ENCODE results near the gene RFPL2.
"Not testable (repeated sequence)": the region's sequence is repeated elsewhere in the genome, so short reads cannot be mapped to it uniquely, and the experiment has no call there.

RFPL2 gene

GRCh38 chr22:32205974-32206773, 1.3 kb upstream of the RFPL2 start:
- DNase-seq, result no peak

GRCh38 chr22:32204040-32204855, 625 bp downstream of the RFPL2 start:
- no peak for DNase-seq

DNA sequence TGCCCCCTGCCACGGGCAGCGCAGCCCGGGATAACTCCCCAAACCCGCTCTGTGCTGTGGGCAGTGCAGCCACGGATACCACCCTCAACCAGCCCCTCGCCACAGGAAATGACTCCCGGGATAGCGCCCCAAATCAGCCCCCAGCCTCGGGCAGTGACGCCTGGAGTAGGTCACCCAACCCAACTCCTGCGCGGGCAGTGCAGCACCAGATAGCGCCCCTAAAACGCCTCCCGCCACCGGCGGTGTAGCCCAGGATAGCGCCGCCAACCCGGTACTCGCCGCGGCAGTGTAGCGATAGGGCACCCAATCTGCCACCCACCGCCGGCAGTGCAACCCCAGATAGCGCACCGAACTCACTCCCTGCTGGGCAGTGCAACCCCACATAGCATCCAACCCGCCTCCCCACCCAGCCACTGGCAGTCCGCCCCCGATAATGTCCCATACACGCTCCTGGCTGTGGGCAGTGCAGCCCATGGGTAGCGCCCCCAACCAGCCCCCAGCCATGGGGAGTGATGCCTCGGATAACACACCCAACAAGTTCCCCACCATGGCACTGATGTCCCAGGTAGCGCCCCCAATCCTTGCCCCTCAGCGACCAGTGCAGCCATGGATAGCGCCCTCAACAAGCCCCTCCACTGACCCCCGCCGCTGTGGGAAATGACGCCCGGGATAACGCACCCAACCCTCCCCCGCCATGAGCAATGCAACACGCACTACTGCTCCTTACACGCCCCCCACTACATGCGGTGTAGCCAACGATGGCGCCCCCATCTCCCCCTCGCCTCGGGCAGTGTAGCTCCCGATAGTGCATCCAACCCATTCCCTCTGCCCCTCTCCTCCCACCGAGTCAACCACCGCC, 1.5 kb downstream of the RFPL2 start:
- DNase-seq, result no peak

DNA sequence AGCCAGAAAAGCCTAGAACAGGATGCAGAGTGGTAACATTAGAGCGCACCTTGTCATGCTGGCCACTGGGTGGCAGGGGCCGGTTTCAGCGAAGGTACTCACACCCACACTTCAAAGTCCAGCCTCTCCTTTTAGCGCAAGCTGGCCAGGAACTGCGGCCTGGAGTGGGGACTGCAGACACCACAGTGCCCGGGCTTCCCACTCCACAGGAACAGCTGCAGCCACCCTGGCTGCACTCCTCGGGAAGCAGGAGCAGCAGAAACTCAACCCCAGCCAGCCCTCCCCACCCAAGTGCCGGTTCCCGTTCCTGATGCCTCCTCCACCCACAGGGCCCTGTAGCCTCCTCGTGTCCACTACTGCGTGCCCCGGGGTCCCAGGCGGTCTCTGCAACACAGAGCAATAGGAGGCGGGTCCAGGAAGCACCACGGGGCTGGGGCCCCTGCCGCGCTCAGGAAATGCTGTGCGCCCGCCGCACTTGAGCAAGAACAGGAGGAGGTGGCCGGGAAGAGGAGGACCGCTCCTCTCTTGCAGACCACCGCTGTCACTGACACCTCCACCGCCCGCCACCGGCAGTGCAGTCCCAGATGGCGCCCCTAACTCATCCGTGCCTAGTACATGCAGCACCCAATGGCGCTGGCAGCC, 2.2 kb downstream of the RFPL2 start:
- no peak for DNase-seq

- no peak for DNase-seq
Observed at GRCh38 chr22:32202161-32202538, 2.7 kb downstream of the RFPL2 start.

DNA sequence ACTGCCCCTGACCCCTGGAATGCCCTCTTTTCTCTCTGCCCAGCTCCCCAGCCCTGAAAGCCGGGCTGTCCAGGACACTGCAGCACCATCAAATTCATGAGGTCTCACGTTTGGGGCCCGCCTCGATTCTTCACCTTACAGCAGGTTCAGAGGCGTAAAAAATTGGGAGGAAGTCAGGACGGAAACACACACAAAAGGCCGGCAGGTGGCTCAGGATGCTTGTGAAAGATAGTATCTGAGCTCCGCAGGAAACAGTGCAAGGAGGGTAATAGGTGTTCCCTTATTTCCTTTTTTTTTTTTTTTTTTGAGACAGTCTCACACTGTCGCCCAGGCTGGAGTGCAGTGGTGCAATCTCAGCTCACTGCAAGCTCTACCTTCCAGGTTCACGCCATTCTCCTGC, 4.1 kb downstream of the RFPL2 start:
- DNase-seq, result no peak

GRCh38 chr22:32199961-32200360, 4.9 kb downstream of the RFPL2 start:
- no peak for DNase-seq

- DNase-seq, result no peak
Observed at GRCh38 chr22:32199341-32199740, 5.5 kb downstream of the RFPL2 start.

GRCh38 chr22:32197553-32198226, 7.2 kb downstream of the RFPL2 start:
- DNase-seq, result not testable (repeated sequence)

- DNase-seq, result not testable (repeated sequence)
Observed at GRCh38 chr22:32195900-32196299, 9.0 kb downstream of the RFPL2 start.

DNA sequence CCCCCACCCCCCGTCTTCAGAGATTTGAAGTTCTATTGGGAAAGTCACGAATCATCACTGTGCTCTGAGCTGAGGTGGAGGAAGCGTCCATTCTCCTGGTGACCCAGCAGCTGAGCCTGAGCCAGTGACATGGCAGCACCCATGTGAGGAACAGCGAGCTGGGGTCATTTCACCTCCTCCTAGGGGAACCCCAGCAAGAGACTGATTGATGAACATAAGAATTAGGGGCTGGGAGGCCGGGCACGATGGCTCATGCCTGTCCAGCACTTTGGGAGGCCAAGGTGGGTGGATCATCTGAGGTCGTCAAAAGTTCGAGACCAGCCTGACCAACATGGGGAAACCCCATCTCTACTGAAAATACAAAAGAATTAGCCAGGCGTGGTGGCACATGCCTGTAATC, 11.5 kb downstream of the RFPL2 start:
- not testable (repeated sequence) for DNase-seq

DNA sequence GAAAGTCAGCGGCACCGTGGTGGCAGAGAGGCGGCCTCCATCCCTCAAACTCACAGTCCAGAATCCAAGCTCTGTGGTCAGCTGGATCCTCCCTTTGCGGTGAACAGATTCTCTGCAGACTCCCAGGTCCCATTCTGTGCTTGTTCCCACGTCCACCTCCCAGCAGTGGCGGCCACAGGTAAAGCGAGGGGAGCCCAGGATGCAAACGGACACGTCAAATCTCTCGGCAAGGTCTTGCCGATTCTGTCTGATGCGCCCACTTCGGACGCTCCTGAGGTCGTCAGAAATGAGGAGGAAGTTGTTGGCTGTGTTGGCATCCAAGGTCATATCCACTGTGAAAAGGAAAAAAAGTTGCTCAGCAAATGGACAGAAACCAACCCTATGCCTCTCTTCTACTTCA, 13.9 kb downstream of the RFPL2 start:
- not testable (repeated sequence) for DNase-seq

DNA sequence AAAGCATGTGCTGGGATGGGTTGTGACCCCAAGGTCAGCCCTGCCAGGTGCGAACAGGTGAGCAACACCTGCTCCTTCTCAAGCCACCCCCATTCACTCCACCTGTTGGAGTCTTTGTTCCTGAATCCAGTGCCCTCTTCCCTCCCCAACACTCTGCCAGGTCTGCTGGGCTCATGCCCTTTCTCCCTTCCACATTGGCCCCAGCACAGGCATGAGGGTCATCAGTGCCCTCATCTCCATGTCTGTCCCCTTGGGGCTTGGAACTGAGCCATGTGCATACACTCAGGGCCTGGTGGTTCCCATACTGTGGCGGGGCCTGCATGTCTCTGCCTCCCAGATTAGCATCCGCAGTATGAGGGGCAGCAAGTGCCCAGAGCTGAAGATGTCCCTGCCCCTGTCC, 19.1 kb downstream of the RFPL2 start:
- no peak for DNase-seq

GRCh38 chr22:32183625-32184024, 21.2 kb downstream of the RFPL2 start:
- DNase-seq, result no peak

DNA sequence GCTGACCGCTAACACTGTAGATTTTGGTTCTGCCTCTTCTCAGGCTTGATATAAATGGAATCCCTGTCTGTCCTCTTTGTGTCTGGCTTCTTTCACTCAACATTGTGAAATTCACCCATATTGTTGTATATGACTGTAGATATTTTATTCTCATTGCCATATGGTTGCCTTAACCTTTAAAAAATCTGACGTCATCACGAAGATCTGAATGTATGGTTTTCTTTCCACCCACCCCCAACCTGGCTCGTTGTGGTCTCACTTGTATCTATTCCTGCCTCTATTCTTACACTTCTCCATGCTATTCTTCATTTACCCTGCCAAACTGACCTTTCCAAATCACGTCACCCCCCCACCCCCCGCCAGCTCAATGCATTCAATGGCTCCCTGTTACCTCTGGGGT, 23.8 kb downstream of the RFPL2 start:
- DNase-seq, result no peak

GRCh38 chr22:32177221-32177765, 27.6 kb downstream of the RFPL2 start:
- DNase-seq, result no peak

GRCh38 chr22:32175683-32176644, 28.9 kb downstream of the RFPL2 start:
- DNase-seq, result no peak

GRCh38 chr22:32175115-32175514, 29.8 kb downstream of the RFPL2 start:
- DNase-seq, result no peak

- DNase-seq, result no peak
Observed at GRCh38 chr22:32165681-32166080, 39.2 kb downstream of the RFPL2 start.

- no peak for DNase-seq
Observed at GRCh38 chr22:32164075-32164860, 40.6 kb downstream of the RFPL2 start.
